Pulmonary artery endothelial cell (primary cell): ENCODE measurements around the gene LAIR1. TPM values are rescaled to one million over a fixed set of nuclear protein-coding genes. Genes with fewer than 3 reads are reported as not detected.

ENCODE experiments used
- DNase-seq: peaks from one replicate; pipeline ENCODE4 v3.0.0-alpha.2; 2011; ENCODE audit warnings: low read depth, low spot score
- total RNA-seq: library from RNA; depleted of rRNA; stranded (reverse); fragments of >200 nt; gene quantifications from 2 replicates; pipeline ENCODE4 v1.2.3, GENCODE V29; 2014

The LAIR1 gene
- total RNA-seq, 1 donor from 2014 or later, result not detected

DNA sequence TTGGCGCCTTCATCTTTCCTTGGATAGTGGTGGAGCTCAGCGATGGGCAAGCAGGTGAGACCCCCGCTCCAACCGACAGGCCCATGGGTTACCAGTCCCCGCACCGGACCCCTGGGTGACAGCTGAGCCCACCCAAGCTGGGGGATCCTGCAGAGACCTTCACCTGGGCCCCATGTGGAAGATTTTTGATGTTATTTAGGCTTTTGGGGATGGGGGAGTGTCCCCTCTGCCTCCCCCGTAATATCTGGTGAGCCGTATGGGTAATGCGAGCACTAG is 46.8 kb downstream of the LAIR1 start:
- no peak for DNase-seq

DNA sequence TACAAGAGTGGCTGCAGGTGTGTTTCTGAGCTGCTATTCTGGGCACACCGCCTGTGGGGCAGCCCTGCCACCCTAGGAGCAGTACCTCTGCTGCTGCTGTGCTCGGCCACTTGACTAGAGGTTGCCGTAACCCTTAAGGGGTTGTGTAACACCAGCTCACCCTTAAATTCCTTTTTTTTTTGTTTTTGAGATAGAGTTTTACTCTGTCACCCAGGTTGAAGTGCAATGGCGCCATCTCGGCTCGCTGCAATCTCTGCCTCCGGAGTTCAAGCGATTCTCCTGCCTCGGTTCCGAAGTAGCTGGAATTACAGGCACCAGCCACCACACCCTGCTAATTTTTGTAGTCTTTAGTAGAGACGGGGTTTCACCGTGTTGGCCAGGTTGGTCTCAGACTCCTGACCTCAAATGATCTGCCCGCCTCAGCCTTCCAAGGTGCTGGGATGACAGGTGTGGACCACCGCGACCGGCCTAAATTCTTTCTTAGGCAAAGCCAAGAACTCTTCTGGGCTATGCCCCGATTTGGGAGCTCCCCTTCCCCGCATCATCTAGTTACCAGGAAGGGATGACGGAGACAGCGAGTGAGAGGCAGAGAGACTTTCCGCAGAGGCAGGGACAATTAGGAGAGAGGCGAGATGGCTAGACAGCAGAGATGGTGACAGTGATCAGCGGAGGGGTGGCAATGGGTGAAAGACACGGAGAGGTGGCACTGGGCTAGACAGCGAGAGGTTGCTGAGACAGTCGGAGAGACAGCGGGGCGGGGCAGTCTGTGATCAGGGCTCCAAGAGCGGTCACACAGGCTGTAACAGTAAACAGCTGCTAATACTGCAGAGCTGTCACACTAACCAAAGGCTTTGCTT is 47.4 kb downstream of the LAIR1 start:
- DNase-seq, result no peak

DNA sequence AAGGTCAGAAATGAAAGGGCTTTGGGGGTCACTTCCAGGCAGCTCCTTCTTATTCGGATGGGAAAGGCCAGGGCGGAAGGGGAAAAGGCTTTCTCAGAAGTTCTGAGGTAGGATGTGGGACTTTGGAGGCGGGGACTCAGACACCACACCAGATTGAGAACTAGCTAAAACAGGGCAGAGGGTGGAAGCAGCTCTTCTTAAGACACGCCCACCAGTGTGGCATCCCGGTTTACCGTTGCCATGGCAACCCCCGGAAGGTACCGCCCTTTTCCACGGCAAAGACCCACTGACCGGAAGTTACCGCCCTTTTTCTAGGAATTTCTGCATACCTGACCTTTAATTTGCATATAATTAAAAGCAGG is 48.0 kb downstream of the LAIR1 start:
- no peak for DNase-seq

DNA sequence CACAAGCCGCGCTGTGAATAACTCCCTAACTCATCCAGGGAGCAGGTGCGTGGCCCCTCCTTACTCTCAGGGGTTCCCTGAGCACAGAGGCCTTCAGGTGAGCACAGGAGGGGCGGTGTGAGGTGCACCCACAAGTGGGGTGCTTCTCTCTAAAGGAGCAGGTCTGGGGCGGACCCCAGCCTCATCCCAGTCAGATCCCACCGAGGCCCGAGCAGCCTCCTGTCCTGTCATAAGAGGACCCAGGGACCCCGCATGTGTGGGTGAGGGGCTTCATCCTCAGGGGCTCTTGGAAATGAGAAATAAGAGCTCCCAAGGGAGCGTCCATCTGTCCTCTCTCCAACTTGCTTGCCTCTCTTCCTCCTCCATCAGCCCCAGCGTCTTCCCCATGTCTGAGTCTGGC is 48.8 kb downstream of the LAIR1 start:
- DNase-seq, result no peak

DNA sequence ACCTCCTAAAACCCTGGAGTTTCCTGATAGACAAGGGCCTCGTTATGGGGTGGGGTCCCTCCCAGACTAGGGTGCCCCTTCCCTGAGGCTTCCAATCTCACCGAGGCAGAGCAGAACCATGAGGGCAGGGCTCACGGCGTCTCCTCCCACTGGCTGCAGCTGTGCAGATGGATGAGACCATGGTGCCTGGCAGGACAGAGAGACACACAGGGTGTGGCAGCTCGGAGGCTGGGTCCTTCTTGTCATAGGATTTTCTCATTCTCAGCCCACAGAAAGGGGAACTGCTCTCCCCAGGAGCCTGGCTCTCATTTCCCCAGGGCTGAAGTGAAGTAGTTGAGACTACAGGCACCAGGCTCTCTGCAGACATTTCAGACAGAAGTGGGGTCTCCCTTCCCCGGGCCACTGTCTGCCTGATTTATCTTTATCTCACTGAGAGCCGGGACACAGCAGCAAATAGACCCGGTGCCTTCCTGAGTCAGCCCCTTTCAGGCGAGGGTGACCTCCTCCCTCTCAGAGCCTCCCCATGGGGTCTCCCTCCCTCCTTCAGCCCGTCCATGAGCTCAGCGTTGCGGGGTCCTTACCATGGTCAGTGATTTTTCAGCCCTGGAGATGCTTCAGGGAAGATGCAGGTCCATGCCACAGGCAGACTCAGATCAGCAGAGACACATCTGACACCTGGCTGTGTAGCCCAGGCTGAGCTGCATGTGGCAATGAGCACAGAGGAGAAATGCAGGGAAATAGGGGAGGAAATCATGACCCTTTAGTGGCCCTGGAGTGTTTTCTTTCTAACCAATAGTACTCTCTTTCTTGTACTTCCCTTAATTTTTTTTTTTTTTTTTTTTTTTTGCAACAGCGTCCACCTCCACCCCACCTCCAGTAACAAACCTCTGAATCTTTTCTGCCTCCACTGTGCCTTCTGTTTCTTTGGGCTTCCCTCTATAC is 52.0 kb downstream of the LAIR1 start, which contains the start of gene LILRA5:
LILRA5 (minus strand) TSS at position 731 of the 942 bp plus-strand sequence; CDS start at position 584, 147 bp downstream.
- DNase-seq, result no peak

DNA sequence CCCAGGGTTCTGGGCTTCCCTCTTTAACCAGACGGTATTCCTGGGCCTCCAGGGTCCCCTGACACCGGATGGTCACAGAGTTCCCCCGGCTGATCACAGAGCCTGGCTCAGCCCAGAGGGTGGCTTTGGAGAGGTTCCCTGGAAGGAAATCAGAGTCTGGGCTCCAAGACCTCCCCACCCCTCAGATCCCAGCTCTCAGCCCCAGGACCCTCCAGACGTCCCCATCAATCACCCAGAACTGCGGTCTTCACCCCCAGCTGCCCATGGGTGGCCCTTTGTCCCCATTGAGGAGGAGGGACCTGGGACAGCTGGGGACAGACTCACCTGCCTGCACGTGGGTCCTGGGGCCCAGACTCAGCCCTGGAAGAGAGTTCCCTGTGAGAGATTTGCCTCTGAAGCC is 52.7 kb downstream of the LAIR1 start:
- DNase-seq, result no peak

DNA sequence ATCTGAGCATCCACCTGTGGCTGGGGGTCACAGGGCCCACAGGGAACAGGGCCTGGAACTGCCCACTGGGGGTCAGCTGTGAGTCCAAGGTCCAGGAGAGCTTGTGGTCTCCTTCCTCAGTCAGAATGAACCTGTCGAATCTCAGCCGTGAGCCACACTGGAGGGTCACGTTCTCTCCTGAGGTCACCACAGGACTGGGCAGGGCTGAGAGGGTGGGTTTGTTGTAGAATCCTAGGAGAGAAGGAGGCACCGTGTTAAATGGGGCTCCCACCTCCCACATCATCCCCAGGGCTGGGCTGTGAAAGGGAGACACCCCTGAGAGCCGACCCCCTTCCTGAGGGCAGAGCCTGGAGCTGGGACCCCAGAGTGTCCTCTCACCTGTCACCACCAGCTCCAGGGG is 53.2 kb downstream of the LAIR1 start:
- no peak for DNase-seq

DNA sequence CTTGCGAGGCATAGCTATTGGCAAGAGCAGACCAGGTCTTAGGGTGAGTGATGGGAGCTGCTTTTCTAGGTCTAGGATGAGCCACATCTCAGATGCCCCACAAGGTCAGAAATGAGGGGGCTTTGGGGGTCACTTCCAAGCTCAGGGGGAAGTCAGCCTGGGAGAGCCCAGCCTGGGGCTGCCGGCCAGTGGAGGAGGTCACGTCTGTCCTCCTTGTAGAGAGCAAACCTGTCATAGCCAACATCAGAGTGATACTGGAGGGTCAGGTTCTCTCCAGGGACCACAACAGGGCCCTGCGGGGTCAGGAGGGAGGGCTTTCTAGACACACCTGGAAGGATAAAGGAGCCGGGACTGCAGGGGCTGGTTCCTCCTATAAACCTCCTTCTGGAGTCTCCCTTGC is 54.2 kb downstream of the LAIR1 start:
- no peak for DNase-seq

DNA sequence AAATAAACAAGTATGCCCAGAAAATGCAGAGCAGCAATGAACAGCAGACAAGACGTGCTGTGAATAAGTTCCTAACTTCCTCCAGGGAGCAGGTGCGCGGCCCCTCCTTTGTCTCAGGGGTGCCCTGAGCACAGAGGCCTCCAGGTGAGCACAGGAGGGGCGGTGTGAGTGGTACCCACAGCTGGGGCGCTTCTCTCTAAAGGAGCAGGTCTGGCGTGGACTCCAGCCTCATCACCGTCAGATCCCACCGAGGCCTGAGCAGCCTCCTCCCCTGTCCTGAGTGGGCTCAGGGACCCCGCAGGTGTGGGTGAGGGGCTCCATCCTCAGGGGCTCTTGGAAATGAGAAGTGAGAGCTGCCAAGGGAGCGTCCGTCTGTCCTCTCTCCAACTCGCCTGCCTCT is 54.9 kb downstream of the LAIR1 start:
- no peak for DNase-seq

DNA sequence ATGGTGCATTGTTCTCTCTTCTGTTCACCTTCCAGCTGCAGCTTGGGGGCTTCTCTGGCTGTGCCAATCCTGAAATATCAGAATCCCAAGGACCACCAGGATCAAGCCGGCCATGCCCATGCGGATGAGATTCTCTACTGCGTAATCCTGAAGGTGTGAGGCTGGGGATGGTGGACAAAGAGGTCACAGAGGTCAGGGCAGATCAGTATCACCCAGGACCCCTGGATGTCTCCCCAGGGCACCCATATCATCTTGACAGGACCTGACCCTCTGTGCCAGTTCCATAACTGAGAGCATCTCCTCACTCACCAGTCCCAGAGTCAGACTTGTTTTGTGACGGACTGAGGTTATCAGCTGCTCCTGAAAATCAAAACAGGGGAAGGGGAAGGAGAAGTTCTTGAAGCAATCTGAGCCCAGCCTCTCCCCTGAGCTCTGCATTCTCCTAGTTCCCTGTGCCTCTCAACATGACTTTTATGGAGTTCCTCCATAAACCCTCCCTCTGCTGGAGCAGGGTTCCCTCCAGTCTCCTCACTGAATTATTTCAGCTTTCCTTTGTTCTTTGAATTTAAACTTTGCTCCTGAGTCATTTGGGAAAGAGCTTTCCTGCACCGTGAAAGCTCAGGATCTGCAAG is 57.2 kb downstream of the LAIR1 start:
- DNase-seq, result no peak

DNA sequence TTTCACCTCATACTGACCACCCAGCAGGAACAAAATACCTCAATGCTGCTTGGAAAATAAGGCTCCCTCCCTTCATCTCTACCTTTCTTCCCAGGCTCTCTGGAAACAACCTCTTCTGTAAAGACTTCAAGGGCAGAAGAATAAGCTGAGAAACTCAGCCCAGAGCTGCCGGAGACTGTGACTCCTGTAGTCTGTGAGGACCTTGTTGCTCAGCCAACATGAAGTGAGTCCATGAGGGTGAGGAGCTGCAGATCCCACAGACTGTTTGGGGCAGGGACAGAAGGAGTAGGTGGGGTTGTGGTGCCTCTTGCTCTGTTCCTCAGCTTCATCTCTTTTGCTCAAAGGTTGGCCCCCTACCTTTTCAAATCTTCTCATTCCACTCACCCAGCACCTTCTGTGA is 59.6 kb downstream of the LAIR1 start:
- DNase-seq, result no peak

DNA sequence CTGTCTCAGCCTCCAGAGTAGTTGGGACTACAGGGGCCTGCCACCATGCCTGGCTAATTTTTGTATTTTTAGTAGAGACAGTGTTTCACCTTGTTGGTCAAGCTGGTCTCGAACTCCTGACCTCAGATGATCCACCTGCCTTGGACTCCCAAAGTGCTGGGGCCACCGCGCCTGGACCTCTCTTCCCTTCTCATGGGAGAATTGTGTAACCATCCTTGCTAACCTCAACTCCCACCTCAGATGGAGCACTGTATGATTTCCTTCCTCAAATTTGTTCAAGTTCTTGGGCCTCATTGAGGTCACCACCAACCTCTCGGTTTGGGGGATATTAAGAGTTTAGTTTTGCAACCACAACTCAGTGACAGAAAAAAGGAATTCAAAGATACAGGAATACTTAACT is 62.5 kb downstream of the LAIR1 start:
- no peak for DNase-seq

Other genes starting within 250 kb of the LAIR1 start
- gene TFPT, start 249.3 kb downstream of the LAIR1 start, total RNA-seq, result 15.0 and 22.8 TPM in 2 replicates
- gene PRPF31, start 249.2 kb downstream of the LAIR1 start, total RNA-seq, result 81.6 and 99.8 TPM in 2 replicates
- gene CNOT3, start 227.2 kb downstream of the LAIR1 start, total RNA-seq, result 8.8 and 14.5 TPM in 2 replicates
- gene LENG1, start 205.2 kb downstream of the LAIR1 start, total RNA-seq, result 5.3 and 7.6 TPM in 2 replicates
- 0.11 and 0.86 TPM in 2 replicates for gene TMC4, start 191.8 kb downstream of the LAIR1 start, total RNA-seq
- 35.5 and 63.1 TPM in 2 replicates for gene MBOAT7, start 175.4 kb downstream of the LAIR1 start, total RNA-seq
- gene TSEN34, start 173.6 kb downstream of the LAIR1 start, total RNA-seq, result 58.7 and 65.7 TPM in 2 replicates
- gene RPS9, start 164.1 kb downstream of the LAIR1 start, total RNA-seq, result 1,456 and 2,816 TPM in 2 replicates
- gene LILRB3, start 141.9 kb downstream of the LAIR1 start, total RNA-seq, result not detected in 2 replicates
- not detected in 2 replicates for gene LILRA6, start 122.1 kb downstream of the LAIR1 start, total RNA-seq
- not detected in 2 replicates for gene LILRB5, start 107.7 kb downstream of the LAIR1 start, total RNA-seq
- gene LILRB2, start 83.8 kb downstream of the LAIR1 start, total RNA-seq, result not detected in 2 replicates
- not detected in 2 replicates for gene LILRA5, start 51.8 kb downstream of the LAIR1 start, total RNA-seq
- not detected in 2 replicates for gene LILRA4, start 25.8 kb downstream of the LAIR1 start, total RNA-seq
- not detected in 2 replicates for gene TTYH1, start 50.5 kb upstream of the LAIR1 start, total RNA-seq
- 26.8 and 33.6 TPM in 2 replicates for gene LENG8, start 84.3 kb upstream of the LAIR1 start, total RNA-seq
- 6.8 and 7.9 TPM in 2 replicates for gene LENG9, start 98.8 kb upstream of the LAIR1 start, total RNA-seq
- gene CDC42EP5, start 108.4 kb upstream of the LAIR1 start, total RNA-seq, result 30.2 and 35.7 TPM in 2 replicates
- not detected in 2 replicates for gene LAIR2, start 137.9 kb upstream of the LAIR1 start, total RNA-seq
- not detected in 2 replicates for gene LILRA2, start 208.9 kb upstream of the LAIR1 start, total RNA-seq
- gene LILRA1, start 228.7 kb upstream of the LAIR1 start, total RNA-seq, result not detected in 2 replicates